Iris pigment epithelial cell (primary cell): ENCODE results near the gene AK8.

ENCODE experiments used
- DNase-seq: peaks from one replicate; pipeline ENCODE4 v3.0.0-alpha.2; 2011; ENCODE audit warnings: low read depth

AK8 gene

GRCh38 chr9:132825430-132825829 lies 52.7 kb downstream of the AK8 start:
- DNase-seq = no peak

GRCh38 chr9:132824951-132825350 lies 53.1 kb downstream of the AK8 start:
- DNase-seq = no peak

- DNase-seq = no peak
Observed at GRCh38 chr9:132824151-132824550, 53.9 kb downstream of the AK8 start.

- DNase-seq = no peak
Observed at GRCh38 chr9:132823370-132824145, 54.5 kb downstream of the AK8 start.

- DNase-seq = no peak
Observed at GRCh38 chr9:132820169-132820944, 57.7 kb downstream of the AK8 start.

- DNase-seq = no peak
Observed at GRCh38 chr9:132818588-132818987, 59.5 kb downstream of the AK8 start.

GRCh38 chr9:132814937-132815336 lies 63.1 kb downstream of the AK8 start:
- no peak for DNase-seq

GRCh38 chr9:132813115-132813771 lies 64.8 kb downstream of the AK8 start:
- no peak for DNase-seq

- no peak for DNase-seq
Observed at GRCh38 chr9:132811985-132812384, 66.1 kb downstream of the AK8 start.

GRCh38 chr9:132810314-132810713 lies 67.8 kb downstream of the AK8 start:
- no peak for DNase-seq

GRCh38 chr9:132809677-132810271 lies 68.3 kb downstream of the AK8 start:
- no peak for DNase-seq

GRCh38 chr9:132808645-132809044 lies 69.4 kb downstream of the AK8 start:
- no peak for DNase-seq

- DNase-seq = peak; percentile 5
Observed at GRCh38 chr9:132806723-132807421, 71.2 kb downstream of the AK8 start.

- DNase-seq = no peak
Observed at GRCh38 chr9:132806306-132806705, 71.8 kb downstream of the AK8 start.

GRCh38 chr9:132804576-132805295 lies 73.3 kb downstream of the AK8 start:
- no peak for DNase-seq

- DNase-seq = no peak
Observed at GRCh38 chr9:132802121-132802795, 75.8 kb downstream of the AK8 start.

GRCh38 chr9:132801659-132802058 lies 76.4 kb downstream of the AK8 start:
- DNase-seq = no peak

GRCh38 chr9:132800038-132800648 lies 77.9 kb downstream of the AK8 start:
- peak; percentile 57 for DNase-seq

- DNase-seq = no peak
Observed at GRCh38 chr9:132798817-132799790, 79.0 kb downstream of the AK8 start.
